ENCODE results near the gene LSM4. TPM values are rescaled to one million over a fixed set of nuclear protein-coding genes. Genes with fewer than 3 reads are reported as not detected.
A peak's percentile ranks its signal among the peaks of the same experiment; 100 is the strongest.

The LSM4 gene
- total and polyA plus RNA-seq, 2 of the 13 experiments (the other 11 are each of a cell fraction or from before 2014, with no cell fraction given) = 65.8 to 166 TPM

- TF ChIP-seq ZNF318 (CRISPR knock-in tag; IDR thresholded peaks at IDR 0.05) (no peak), ZNF136 (CRISPR knock-in tag; IDR thresholded peaks at IDR 0.05; ENCODE audit: low read depth) (no peak), FOXK1 (CRISPR knock-in tag; IDR thresholded peaks at IDR 0.05; ENCODE audit: borderline replicate concordance, low read depth) (0 out of 2 replicates have a peak, but pooled peaks have one; percentile 24), ZSCAN30 (CRISPR knock-in tag; IDR thresholded peaks at IDR 0.05) (no peak), ATF7 (IDR thresholded peaks at IDR 0.05) (no peak), ATF7 (CRISPR knock-in tag; IDR thresholded peaks at IDR 0.05) (no peak), ZBTB20 (CRISPR knock-in tag; IDR thresholded peaks at IDR 0.05; ENCODE audit: borderline replicate concordance, low read depth) (no peak), RBAK (CRISPR knock-in tag; IDR thresholded peaks at IDR 0.05) (no peak)
- TF ChIP-seq, protein P1, sequence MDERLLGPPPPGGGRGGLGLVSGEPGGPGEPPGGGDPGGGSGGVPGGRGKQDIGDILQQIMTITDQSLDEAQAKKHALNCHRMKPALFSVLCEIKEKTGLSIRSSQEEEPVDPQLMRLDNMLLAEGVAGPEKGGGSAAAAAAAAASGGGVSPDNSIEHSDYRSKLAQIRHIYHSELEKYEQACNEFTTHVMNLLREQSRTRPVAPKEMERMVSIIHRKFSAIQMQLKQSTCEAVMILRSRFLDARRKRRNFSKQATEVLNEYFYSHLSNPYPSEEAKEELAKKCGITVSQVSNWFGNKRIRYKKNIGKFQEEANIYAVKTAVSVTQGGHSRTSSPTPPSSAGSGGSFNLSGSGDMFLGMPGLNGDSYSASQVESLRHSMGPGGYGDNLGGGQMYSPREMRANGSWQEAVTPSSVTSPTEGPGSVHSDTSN (CRISPR knock-in tag; IDR thresholded peaks at IDR 0.05) = no peak
- TF ChIP-seq, protein P2, sequence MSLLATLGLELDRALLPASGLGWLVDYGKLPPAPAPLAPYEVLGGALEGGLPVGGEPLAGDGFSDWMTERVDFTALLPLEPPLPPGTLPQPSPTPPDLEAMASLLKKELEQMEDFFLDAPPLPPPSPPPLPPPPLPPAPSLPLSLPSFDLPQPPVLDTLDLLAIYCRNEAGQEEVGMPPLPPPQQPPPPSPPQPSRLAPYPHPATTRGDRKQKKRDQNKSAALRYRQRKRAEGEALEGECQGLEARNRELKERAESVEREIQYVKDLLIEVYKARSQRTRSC (CRISPR knock-in tag; IDR thresholded peaks at IDR 0.05; ENCODE audit: low read depth) = no peak
- TF ChIP-seq, protein P3, sequence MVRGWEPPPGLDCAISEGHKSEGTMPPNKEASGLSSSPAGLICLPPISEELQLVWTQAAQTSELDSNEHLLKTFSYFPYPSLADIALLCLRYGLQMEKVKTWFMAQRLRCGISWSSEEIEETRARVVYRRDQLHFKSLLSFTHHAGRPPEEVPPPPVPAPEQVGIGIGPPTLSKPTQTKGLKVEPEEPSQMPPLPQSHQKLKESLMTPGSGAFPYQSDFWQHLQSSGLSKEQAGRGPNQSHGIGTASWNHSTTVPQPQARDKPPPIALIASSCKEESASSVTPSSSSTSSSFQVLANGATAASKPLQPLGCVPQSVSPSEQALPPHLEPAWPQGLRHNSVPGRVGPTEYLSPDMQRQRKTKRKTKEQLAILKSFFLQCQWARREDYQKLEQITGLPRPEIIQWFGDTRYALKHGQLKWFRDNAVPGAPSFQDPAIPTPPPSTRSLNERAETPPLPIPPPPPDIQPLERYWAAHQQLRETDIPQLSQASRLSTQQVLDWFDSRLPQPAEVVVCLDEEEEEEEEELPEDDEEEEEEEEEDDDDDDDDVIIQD (CRISPR knock-in tag; IDR thresholded peaks at IDR 0.05; ENCODE audit: low read depth) = 0 out of 2 replicates have a peak, but pooled peaks have one; percentile 35
- TF ChIP-seq, protein P4, sequence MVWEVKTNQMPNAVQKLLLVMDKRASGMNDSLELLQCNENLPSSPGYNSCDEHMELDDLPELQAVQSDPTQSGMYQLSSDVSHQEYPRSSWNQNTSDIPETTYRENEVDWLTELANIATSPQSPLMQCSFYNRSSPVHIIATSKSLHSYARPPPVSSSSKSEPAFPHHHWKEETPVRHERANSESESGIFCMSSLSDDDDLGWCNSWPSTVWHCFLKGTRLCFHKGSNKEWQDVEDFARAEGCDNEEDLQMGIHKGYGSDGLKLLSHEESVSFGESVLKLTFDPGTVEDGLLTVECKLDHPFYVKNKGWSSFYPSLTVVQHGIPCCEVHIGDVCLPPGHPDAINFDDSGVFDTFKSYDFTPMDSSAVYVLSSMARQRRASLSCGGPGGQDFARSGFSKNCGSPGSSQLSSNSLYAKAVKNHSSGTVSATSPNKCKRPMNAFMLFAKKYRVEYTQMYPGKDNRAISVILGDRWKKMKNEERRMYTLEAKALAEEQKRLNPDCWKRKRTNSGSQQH (CRISPR knock-in tag; IDR thresholded peaks at IDR 0.05; ENCODE audit: low read depth) = peak; percentile 48; the same call in 1 of the 2 replicates
- TF ChIP-seq, protein P5, sequence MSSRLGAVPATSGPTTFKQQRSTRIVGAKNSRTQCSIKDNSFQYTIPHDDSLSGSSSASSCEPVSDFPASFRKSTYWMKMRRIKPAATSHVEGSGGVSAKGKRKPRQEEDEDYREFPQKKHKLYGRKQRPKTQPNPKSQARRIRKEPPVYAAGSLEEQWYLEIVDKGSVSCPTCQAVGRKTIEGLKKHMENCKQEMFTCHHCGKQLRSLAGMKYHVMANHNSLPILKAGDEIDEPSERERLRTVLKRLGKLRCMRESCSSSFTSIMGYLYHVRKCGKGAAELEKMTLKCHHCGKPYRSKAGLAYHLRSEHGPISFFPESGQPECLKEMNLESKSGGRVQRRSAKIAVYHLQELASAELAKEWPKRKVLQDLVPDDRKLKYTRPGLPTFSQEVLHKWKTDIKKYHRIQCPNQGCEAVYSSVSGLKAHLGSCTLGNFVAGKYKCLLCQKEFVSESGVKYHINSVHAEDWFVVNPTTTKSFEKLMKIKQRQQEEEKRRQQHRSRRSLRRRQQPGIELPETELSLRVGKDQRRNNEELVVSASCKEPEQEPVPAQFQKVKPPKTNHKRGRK (CRISPR knock-in tag; IDR thresholded peaks at IDR 0.05) = no peak
Observed at GRCh38 chr19:18322318-18322758, 538 bp downstream of the LSM4 start (continued).
